ENCODE data around the gene FOXO1.

GRCh38 chr13:40588101-40588500 lies 78.3 kb downstream of the FOXO1 start:
- TF ChIP-seq, protein P1, sequence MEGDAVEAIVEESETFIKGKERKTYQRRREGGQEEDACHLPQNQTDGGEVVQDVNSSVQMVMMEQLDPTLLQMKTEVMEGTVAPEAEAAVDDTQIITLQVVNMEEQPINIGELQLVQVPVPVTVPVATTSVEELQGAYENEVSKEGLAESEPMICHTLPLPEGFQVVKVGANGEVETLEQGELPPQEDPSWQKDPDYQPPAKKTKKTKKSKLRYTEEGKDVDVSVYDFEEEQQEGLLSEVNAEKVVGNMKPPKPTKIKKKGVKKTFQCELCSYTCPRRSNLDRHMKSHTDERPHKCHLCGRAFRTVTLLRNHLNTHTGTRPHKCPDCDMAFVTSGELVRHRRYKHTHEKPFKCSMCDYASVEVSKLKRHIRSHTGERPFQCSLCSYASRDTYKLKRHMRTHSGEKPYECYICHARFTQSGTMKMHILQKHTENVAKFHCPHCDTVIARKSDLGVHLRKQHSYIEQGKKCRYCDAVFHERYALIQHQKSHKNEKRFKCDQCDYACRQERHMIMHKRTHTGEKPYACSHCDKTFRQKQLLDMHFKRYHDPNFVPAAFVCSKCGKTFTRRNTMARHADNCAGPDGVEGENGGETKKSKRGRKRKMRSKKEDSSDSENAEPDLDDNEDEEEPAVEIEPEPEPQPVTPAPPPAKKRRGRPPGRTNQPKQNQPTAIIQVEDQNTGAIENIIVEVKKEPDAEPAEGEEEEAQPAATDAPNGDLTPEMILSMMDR (IDR thresholded peaks at IDR 0.05; ENCODE audit: borderline replicate concordance, extremely low read depth, low read length, poor library complexity, severe bottlenecking): no peak
- TF ChIP-seq EZH2 (IDR thresholded peaks at IDR 0.05; ENCODE audit: borderline replicate concordance, low read depth, low read length, severe bottlenecking): no peak

Data from DND-41 (cell line).